Measurements from ENCODE around the gene CCL14. TPM values are rescaled to one million over a fixed set of nuclear protein-coding genes. Genes with fewer than 3 reads are reported as not detected.

CCL14 gene
- total and polyA plus RNA-seq, 2 of the 13 experiments (the other 11 are each of a cell fraction or from before 2014, with no cell fraction given) = 1.1 to 1.7 TPM

- no peak for TF ChIP-seq ZNF788 (CRISPR knock-in tag; IDR thresholded peaks at IDR 0.05; ENCODE audit: borderline replicate concordance)
- TF ChIP-seq RFXANK (CRISPR knock-in tag; IDR thresholded peaks at IDR 0.05) = no peak
- TF ChIP-seq HMG20A (CRISPR knock-in tag; IDR thresholded peaks at IDR 0.05; ENCODE audit: borderline replicate concordance) = peak; percentile 70; the same call in 1 of the 2 replicates
- TF ChIP-seq, protein P1, sequence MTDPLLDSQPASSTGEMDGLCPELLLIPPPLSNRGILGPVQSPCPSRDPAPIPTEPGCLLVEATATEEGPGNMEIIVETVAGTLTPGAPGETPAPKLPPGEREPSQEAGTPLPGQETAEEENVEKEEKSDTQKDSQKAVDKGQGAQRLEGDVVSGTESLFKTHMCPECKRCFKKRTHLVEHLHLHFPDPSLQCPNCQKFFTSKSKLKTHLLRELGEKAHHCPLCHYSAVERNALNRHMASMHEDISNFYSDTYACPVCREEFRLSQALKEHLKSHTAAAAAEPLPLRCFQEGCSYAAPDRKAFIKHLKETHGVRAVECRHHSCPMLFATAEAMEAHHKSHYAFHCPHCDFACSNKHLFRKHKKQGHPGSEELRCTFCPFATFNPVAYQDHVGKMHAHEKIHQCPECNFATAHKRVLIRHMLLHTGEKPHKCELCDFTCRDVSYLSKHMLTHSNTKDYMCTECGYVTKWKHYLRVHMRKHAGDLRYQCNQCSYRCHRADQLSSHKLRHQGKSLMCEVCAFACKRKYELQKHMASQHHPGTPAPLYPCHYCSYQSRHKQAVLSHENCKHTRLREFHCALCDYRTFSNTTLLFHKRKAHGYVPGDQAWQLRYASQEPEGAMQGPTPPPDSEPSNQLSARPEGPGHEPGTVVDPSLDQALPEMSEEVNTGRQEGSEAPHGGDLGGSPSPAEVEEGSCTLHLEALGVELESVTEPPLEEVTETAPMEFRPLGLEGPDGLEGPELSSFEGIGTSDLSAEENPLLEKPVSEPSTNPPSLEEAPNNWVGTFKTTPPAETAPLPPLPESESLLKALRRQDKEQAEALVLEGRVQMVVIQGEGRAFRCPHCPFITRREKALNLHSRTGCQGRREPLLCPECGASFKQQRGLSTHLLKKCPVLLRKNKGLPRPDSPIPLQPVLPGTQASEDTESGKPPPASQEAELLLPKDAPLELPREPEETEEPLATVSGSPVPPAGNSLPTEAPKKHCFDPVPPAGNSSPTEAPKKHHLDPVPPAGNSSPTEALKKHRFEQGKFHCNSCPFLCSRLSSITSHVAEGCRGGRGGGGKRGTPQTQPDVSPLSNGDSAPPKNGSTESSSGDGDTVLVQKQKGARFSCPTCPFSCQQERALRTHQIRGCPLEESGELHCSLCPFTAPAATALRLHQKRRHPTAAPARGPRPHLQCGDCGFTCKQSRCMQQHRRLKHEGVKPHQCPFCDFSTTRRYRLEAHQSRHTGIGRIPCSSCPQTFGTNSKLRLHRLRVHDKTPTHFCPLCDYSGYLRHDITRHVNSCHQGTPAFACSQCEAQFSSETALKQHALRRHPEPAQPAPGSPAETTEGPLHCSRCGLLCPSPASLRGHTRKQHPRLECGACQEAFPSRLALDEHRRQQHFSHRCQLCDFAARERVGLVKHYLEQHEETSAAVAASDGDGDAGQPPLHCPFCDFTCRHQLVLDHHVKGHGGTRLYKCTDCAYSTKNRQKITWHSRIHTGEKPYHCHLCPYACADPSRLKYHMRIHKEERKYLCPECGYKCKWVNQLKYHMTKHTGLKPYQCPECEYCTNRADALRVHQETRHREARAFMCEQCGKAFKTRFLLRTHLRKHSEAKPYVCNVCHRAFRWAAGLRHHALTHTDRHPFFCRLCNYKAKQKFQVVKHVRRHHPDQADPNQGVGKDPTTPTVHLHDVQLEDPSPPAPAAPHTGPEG (CRISPR knock-in tag; IDR thresholded peaks at IDR 0.05) = no peak
- TF ChIP-seq ZBTB8A (CRISPR knock-in tag; IDR thresholded peaks at IDR 0.05; ENCODE audit: borderline replicate concordance, low read depth) = no peak
- TF ChIP-seq GLI4 (CRISPR knock-in tag; IDR thresholded peaks at IDR 0.05; ENCODE audit: borderline replicate concordance) = no peak
- TF ChIP-seq U2AF2 (IDR thresholded peaks at IDR 0.05; ENCODE audit: low read depth, low read length) = no peak
- TF ChIP-seq KLF11 (CRISPR knock-in tag; IDR thresholded peaks at IDR 0.05) = no peak
- TF ChIP-seq NR1H2 (CRISPR knock-in tag; IDR thresholded peaks at IDR 0.05; ENCODE audit: borderline replicate concordance, low read depth) = no peak
- no peak for TF ChIP-seq SIX4 (CRISPR knock-in tag; IDR thresholded peaks at IDR 0.05)
- TF ChIP-seq SOX13 (IDR thresholded peaks at IDR 0.05) = no peak
- peak in 1 of 2 experiments; percentile 75; a peak in 2 of 4 replicates for TF ChIP-seq SOX13 (CRISPR knock-in tag; conservative IDR thresholded peaks at IDR 0.05 in 1 of 2, IDR thresholded peaks at IDR 0.05 in 1 of 2)
- no peak for TF ChIP-seq SRY (CRISPR knock-in tag; IDR thresholded peaks at IDR 0.05)
- TF ChIP-seq MAZ (IDR thresholded peaks at IDR 0.05; ENCODE audit: borderline replicate concordance, low read depth, low read length) = no peak
- no peak for TF ChIP-seq MAZ (CRISPR knock-in tag; IDR thresholded peaks at IDR 0.05; ENCODE audit: low read depth)
- 0 out of 2 replicates have a peak, but pooled peaks have one; percentile 7 for TF ChIP-seq HHEX (CRISPR knock-in tag; IDR thresholded peaks at IDR 0.05)
- no peak for TF ChIP-seq CENPT (CRISPR knock-in tag; IDR thresholded peaks at IDR 0.05; ENCODE audit: low read depth)
- TF ChIP-seq ZFP90 (CRISPR knock-in tag; IDR thresholded peaks at IDR 0.05; ENCODE audit: borderline replicate concordance) = no peak
- peak; percentile 89 for TF ChIP-seq PPARG (CRISPR knock-in tag; conservative IDR thresholded peaks at IDR 0.05)
- no peak for TF ChIP-seq FOXK2 (IDR thresholded peaks at IDR 0.05)
- TF ChIP-seq, protein P2, sequence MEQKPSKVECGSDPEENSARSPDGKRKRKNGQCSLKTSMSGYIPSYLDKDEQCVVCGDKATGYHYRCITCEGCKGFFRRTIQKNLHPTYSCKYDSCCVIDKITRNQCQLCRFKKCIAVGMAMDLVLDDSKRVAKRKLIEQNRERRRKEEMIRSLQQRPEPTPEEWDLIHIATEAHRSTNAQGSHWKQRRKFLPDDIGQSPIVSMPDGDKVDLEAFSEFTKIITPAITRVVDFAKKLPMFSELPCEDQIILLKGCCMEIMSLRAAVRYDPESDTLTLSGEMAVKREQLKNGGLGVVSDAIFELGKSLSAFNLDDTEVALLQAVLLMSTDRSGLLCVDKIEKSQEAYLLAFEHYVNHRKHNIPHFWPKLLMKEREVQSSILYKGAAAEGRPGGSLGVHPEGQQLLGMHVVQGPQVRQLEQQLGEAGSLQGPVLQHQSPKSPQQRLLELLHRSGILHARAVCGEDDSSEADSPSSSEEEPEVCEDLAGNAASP (CRISPR knock-in tag; IDR thresholded peaks at IDR 0.05; ENCODE audit: borderline replicate concordance) = peak; percentile 57; the same call in 1 of the 2 replicates
- no peak for TF ChIP-seq ZNF784 (CRISPR knock-in tag; IDR thresholded peaks at IDR 0.05; ENCODE audit: borderline replicate concordance)
- TF ChIP-seq ZNF350 (CRISPR knock-in tag; IDR thresholded peaks at IDR 0.05; ENCODE audit: borderline replicate concordance, low read depth) = no peak; the same call in 1 of the 2 replicates
- TF ChIP-seq ZKSCAN5 (CRISPR knock-in tag; IDR thresholded peaks at IDR 0.05) = no peak
These were observed 14.2 kb upstream of the CCL14 start (continued) for GRCh38 chr17:36000732-36001109.
